GM23338 (cell line): Measurements from ENCODE around the gene G3BP1. TPM values are rescaled to one million over a fixed set of nuclear protein-coding genes. Genes with fewer than 3 reads are reported as not detected.
"Not testable (repeated sequence)": the region's sequence is repeated elsewhere in the genome, so short reads cannot be mapped to it uniquely, and the experiment has no call there.

ENCODE experiments used
- ATAC-seq: fragments of 200-7000 bp; cut with Tn5 transposase; 3 replicates; pipeline ENCODE4 v1.9.1; 2020
- DNase-seq: peaks from one replicate; pipeline ENCODE4 v3.0.0-alpha.2; 2015; ENCODE audit warnings: low spot score
- H2AFZ ChIP-seq: fragments of 200-600 bp; sonication (generic); 2 replicates; pipeline ENCODE4 v1.8.0; 2016; ENCODE audit warnings: antibody characterized with exemption, mild to moderate bottlenecking, moderate library complexity
- H3F3A ChIP-seq: fragments of 200-600 bp; sonication (generic); replicated peaks from 2 replicates; pipeline ENCODE4 v1.8.0; 2017; ENCODE audit warnings: antibody characterized with exemption, mixed run types, low read depth
- H3K27ac ChIP-seq: fragments of 200-600 bp; sonication (generic); 2 replicates; pipeline ENCODE4 v1.6.1; 2016; ENCODE audit warnings: low read depth
- H3K27me3 ChIP-seq: fragments of 200-600 bp; sonication (generic); 2 replicates; pipeline ENCODE4 v1.8.0; 2016; ENCODE audit warnings: mild to moderate bottlenecking, mixed run types, moderate library complexity; ENCODE audit not compliant: insufficient read depth
- H3K36me3 ChIP-seq: fragments of 200-600 bp; sonication (generic); 2 replicates; pipeline ENCODE4 v1.8.0; 2016; ENCODE audit warnings: mild to moderate bottlenecking; ENCODE audit not compliant: insufficient read depth
- H3K4me1 ChIP-seq: fragments of 200-600 bp; sonication (generic); 2 replicates; pipeline ENCODE4 v1.8.0; 2016; ENCODE audit warnings: mild to moderate bottlenecking, moderate library complexity; ENCODE audit not compliant: insufficient read depth
- H3K4me2 ChIP-seq: fragments of 200-600 bp; sonication (generic); 2 replicates; pipeline ENCODE4 v1.7.1; 2017; ENCODE audit warnings: mixed run types
- H3K4me3 ChIP-seq: fragments of 200-600 bp; sonication (generic); 2 replicates; pipeline ENCODE4 v1.6.1; 2016; ENCODE audit warnings: mixed run types
- H3K79me2 ChIP-seq: fragments of 200-600 bp; sonication (generic); replicated peaks from 2 replicates; pipeline ENCODE4 v1.8.0; 2017; ENCODE audit warnings: mild to moderate bottlenecking; ENCODE audit not compliant: insufficient read depth
- H3K9me2 ChIP-seq: fragments of 200-600 bp; sonication (generic); 2 replicates; pipeline ENCODE4 v1.8.0; 2017; ENCODE audit not compliant: insufficient read depth
- H4K20me1 ChIP-seq: fragments of 200-600 bp; sonication (generic); replicated peaks from 2 replicates; pipeline ENCODE4 v1.8.0; 2017; ENCODE audit warnings: mild to moderate bottlenecking; ENCODE audit not compliant: insufficient read depth
- H3K27ac Mint-ChIP-seq: 2 replicates; pipeline ENCODE4 v1.8.0; 2020; ENCODE audit warnings: inconsistent platforms, mild to moderate bottlenecking, moderate library complexity, mixed read lengths
- H3K27me3 Mint-ChIP-seq: 3 replicates; pipeline ENCODE4 v1.8.0; 2022; ENCODE audit warnings: low read depth, mild to moderate bottlenecking, moderate library complexity, mixed read lengths, inconsistent platforms; ENCODE audit not compliant: insufficient read depth, poor library complexity
- H3K36me3 Mint-ChIP-seq: 3 replicates; pipeline ENCODE4 v1.8.0; 2021; ENCODE audit warnings: low read depth, mild to moderate bottlenecking, inconsistent platforms, moderate library complexity, mixed read lengths
- H3K4me1 Mint-ChIP-seq: 3 replicates; pipeline ENCODE4 v1.8.0; 2020; ENCODE audit warnings: mild to moderate bottlenecking, inconsistent platforms, mixed read lengths
- H3K4me3 Mint-ChIP-seq: 3 replicates; pipeline ENCODE4 v1.8.0; 2021; ENCODE audit warnings: moderate library complexity, mild to moderate bottlenecking, inconsistent platforms, mixed read lengths
- H3K9me3 Mint-ChIP-seq: 3 replicates; pipeline ENCODE4 v1.8.0; 2020; ENCODE audit warnings: moderate library complexity, mild to moderate bottlenecking, inconsistent platforms, mixed read lengths
- CREB1 ChIP-seq: fragments of 250-450 bp; sonication (Bioruptor Pico); IDR thresholded peaks from 2 replicates; pipeline ENCODE4 v1.5.0; 2020; ENCODE audit warnings: low read depth, mild to moderate bottlenecking, moderate library complexity
- ETS1 ChIP-seq: IDR thresholded peaks from 2 replicates; pipeline ENCODE4 v1.6.1; 2016; ENCODE audit warnings: antibody characterized with exemption
- EZH2 ChIP-seq: fragments of 200-600 bp; sonication (generic); IDR thresholded peaks from one replicate; pipeline ENCODE4 v1.8.0; 2017; ENCODE audit warnings: antibody characterized with exemption, mild to moderate bottlenecking, low read depth; ENCODE audit not compliant: unreplicated experiment
- EZH2phosphoT487 ChIP-seq: fragments of 200-600 bp; sonication (generic); IDR thresholded peaks from one replicate; pipeline ENCODE4 v1.8.1; 2018; ENCODE audit warnings: antibody characterized with exemption; ENCODE audit not compliant: unreplicated experiment
- JUNB ChIP-seq: IDR thresholded peaks from one replicate; pipeline ENCODE4 v1.6.1; 2016; ENCODE audit warnings: antibody characterized with exemption; ENCODE audit not compliant: unreplicated experiment
- NANOG ChIP-seq: IDR thresholded peaks from 2 replicates; pipeline ENCODE4 v1.6.1; 2016; ENCODE audit warnings: antibody characterized with exemption, borderline replicate concordance
- REST ChIP-seq: IDR thresholded peaks from one replicate; pipeline ENCODE4 v1.6.1; 2018; ENCODE audit warnings: antibody characterized with exemption; ENCODE audit not compliant: unreplicated experiment
- ZNF331 ChIP-seq: fragments of 250-450 bp; sonication (Bioruptor Pico); IDR thresholded peaks from 2 replicates; pipeline ENCODE4 v1.5.0; 2020; ENCODE audit warnings: low read depth, mild to moderate bottlenecking, moderate library complexity
- polyA plus RNA-seq: library from polyadenylated mRNA; unstranded; fragments of >200 nt; fragmentation: Nextera tagmentation; extraction: Ambion mirVana; gene quantifications from 2 replicates; pipeline ENCODE4 v1.2.1, GENCODE V29; 2016
- total RNA-seq: library from RNA; depleted of rRNA; stranded (reverse); fragments of >200 nt; shearing (Covaris generic); gene quantifications from 2 replicates; pipeline ENCODE4 v1.2.3, GENCODE V29; 2014

Gene G3BP1
- total and polyA plus RNA-seq, 2 experiments from 2014 or later = 183 to 323 TPM

- TF ChIP-seq REST = no peak
- TF ChIP-seq CREB1 (CRISPR knock-in tag) = no peak
- no peak for TF ChIP-seq ETS1
Observed at GRCh38 chr5:151724360-151724759, 47.4 kb upstream of the G3BP1 start (continued).

GRCh38 chr5:151729597-151729996, 42.2 kb upstream of the G3BP1 start:
- H3K9me3 Mint-ChIP-seq = peaks cover 36% of the 10 kb centered on the region
- H3K36me3 ChIP-seq, H3K9me2 ChIP-seq, H3K4me1 Mint-ChIP-seq, H3K4me3 ChIP-seq, H2AFZ ChIP-seq, H3K79me2 ChIP-seq, H3K4me3 Mint-ChIP-seq, H3F3A ChIP-seq, H3K4me2 ChIP-seq, ATAC-seq, H4K20me1 ChIP-seq, H3K27me3 ChIP-seq, H3K4me1 ChIP-seq: not testable (repeated sequence)
- peak overlapping the region; percentile 59; the same call in 1 of the 2 replicates for H3K27ac Mint-ChIP-seq
- peak overlapping the region; percentile 75; the same call in 1 of the 2 replicates for H3K27ac ChIP-seq
- peaks cover 15% of the 10 kb centered on the region for H3K27me3 Mint-ChIP-seq
- peaks cover 30% of the 10 kb centered on the region for H3K36me3 Mint-ChIP-seq
- peak; percentile 56 for DNase-seq

- no peak for ATAC-seq
- Histone ChIP-seq H3K79me2 (no peaks in the 10 kb centered on the region), H3K36me3 (peaks cover 6% of the 10 kb centered on the region; the same call in 1 of the 2 replicates), H2AFZ (no peak overlapping the region), H3K27ac (0 out of 2 replicates have a peak overlapping the region, but pooled peaks have one; percentile 75), H4K20me1 (no peaks in the 10 kb centered on the region), H3K4me1 (0 out of 2 replicates have a peak, but pooled peaks cover 6% of the 10 kb centered on the region), H3K4me2 (no peak overlapping the region), H3F3A (peaks cover 4% of the 10 kb centered on the region; the same call in 1 of the 2 replicates), H3K27me3 (no peaks in the 10 kb centered on the region), H3K9me2 (no peaks in the 10 kb centered on the region), H3K4me3 (no peak overlapping the region)
- no peak for DNase-seq
- peaks cover 15% of the 10 kb centered on the region for H3K27me3 Mint-ChIP-seq
- no peak overlapping the region for H3K4me3 Mint-ChIP-seq
- TF ChIP-seq ETS1 (no peak), JUNB (no peak), EZH2 (no peak), REST (no peak), CREB1 (CRISPR knock-in tag) (no peak), ZNF331 (no peak), NANOG (no peak), EZH2phosphoT487 (no peak)
- peaks cover 36% of the 10 kb centered on the region for H3K9me3 Mint-ChIP-seq
- H3K27ac Mint-ChIP-seq = no peak overlapping the region
- H3K4me1 Mint-ChIP-seq = peaks cover 9% of the 10 kb centered on the region
- peaks cover 30% of the 10 kb centered on the region for H3K36me3 Mint-ChIP-seq
Observed at GRCh38 chr5:151730381-151730780, 41.4 kb upstream of the G3BP1 start.
